Neuronal stem cell (in vitro differentiated cells): Measurements from ENCODE around the gene NFIX.

Source experiments
- DNase-seq: peaks from one replicate; pipeline ENCODE4 v3.0.0-alpha.2; 2013; ENCODE audit warnings: low spot score
- H2AFZ ChIP-seq: one replicate; pipeline ENCODE4 v1.6.1; 2013; ENCODE audit warnings: mild to moderate bottlenecking, low read length, inconsistent platforms
- H2AK5ac ChIP-seq: 2 replicates; pipeline ENCODE4 v1.6.1; 2013; ENCODE audit warnings: low read depth, mild to moderate bottlenecking, inconsistent platforms, low read length, moderate library complexity, mixed read lengths
- H2BK120ac ChIP-seq: 2 replicates; pipeline ENCODE4 v1.6.1; 2013; ENCODE audit warnings: low read depth, mild to moderate bottlenecking, inconsistent platforms, low read length, moderate library complexity, mixed read lengths
- H2BK12ac ChIP-seq: one replicate; pipeline ENCODE4 v1.6.1; 2013; ENCODE audit warnings: low read length, inconsistent platforms
- H2BK15ac ChIP-seq: 2 replicates; pipeline ENCODE4 v1.6.1; 2013; ENCODE audit warnings: mild to moderate bottlenecking, low read length, inconsistent platforms, mixed read lengths
- H2BK5ac ChIP-seq: one replicate; pipeline ENCODE4 v1.6.1; 2013; ENCODE audit warnings: inconsistent platforms, mild to moderate bottlenecking, low read length, moderate library complexity
- H3K14ac ChIP-seq: one replicate; pipeline ENCODE4 v1.6.1; 2013; ENCODE audit warnings: low read length, inconsistent platforms
- H3K18ac ChIP-seq: 2 replicates; pipeline ENCODE4 v1.6.1; 2013; ENCODE audit warnings: low read length, inconsistent platforms
- H3K23ac ChIP-seq: 2 replicates; pipeline ENCODE4 v1.6.1; 2013; ENCODE audit warnings: low read depth, mild to moderate bottlenecking, mixed read lengths, low read length, inconsistent platforms; ENCODE audit not compliant: poor library complexity
- H3K27ac ChIP-seq: replicated peaks from 3 replicates; pipeline ENCODE4 v1.5.1; 2013; ENCODE audit warnings: low read length, inconsistent platforms
- H3K27me3 ChIP-seq, 3 experiments: 2 replicates each; pipeline ENCODE4 v1.6.1; 2013; ENCODE audit warnings: low read length in 3 of 3, mild to moderate bottlenecking in 2 of 3, inconsistent platforms in 1 of 3, low read depth in 1 of 3, mixed read lengths in 1 of 3, moderate library complexity in 1 of 3; ENCODE audit not compliant: control insufficient read depth in 3 of 3, insufficient read depth in 3 of 3
- H3K36me3 ChIP-seq, 2 donors: replicated peaks in 1 of 2; 2 replicates each; pipeline ENCODE4 v1.6.1; 2013; ENCODE audit warnings: low read length in 2 of 2; ENCODE audit not compliant: control insufficient read depth in 2 of 2, insufficient read depth in 2 of 2
- H3K4ac ChIP-seq: 2 replicates; pipeline ENCODE4 v1.6.1; 2013; ENCODE audit warnings: inconsistent platforms, mild to moderate bottlenecking, low read length, moderate library complexity
- H3K4me1 ChIP-seq, 2 donors: 1 replicate in 1 of 2; 2 replicates in 1 of 2; pipeline ENCODE4 v1.6.1; 2013; ENCODE audit warnings: low read length in 2 of 2, low read depth in 1 of 2; ENCODE audit not compliant: control insufficient read depth in 2 of 2, insufficient read depth in 1 of 2
- H3K4me2 ChIP-seq: one replicate; pipeline ENCODE4 v1.6.1; 2013; ENCODE audit warnings: mild to moderate bottlenecking, low read length, inconsistent platforms; ENCODE audit not compliant: insufficient read depth, poor library complexity, severe bottlenecking
- H3K4me3 ChIP-seq, 2 donors: 2 replicates each; pipeline ENCODE4 v1.5.1; 2013; ENCODE audit warnings: low read length in 2 of 2, mild to moderate bottlenecking in 2 of 2, inconsistent platforms in 1 of 2, moderate library complexity in 1 of 2
- H3K79me1 ChIP-seq: one replicate; pipeline ENCODE4 v1.6.1; 2013; ENCODE audit warnings: low read depth, mild to moderate bottlenecking, inconsistent platforms, low read length, moderate library complexity
- H3K9ac ChIP-seq: one replicate; pipeline ENCODE4 v1.6.1; 2013; ENCODE audit warnings: mild to moderate bottlenecking, low read depth, low read length, inconsistent platforms; ENCODE audit not compliant: poor library complexity
- H3K9me3 ChIP-seq, 2 donors: replicated peaks in 1 of 2; 2 replicates each; pipeline versions ENCODE3 to v1.6.1; 2013; ENCODE audit warnings: low read length in 2 of 2, mild to moderate bottlenecking in 2 of 2, inconsistent platforms in 1 of 2, low read depth in 1 of 2, mixed read lengths in 1 of 2, moderate library complexity in 1 of 2; ENCODE audit not compliant: control insufficient read depth in 2 of 2, insufficient read depth in 1 of 2
- H4K8ac ChIP-seq: one replicate; pipeline ENCODE4 v1.6.1; 2013; ENCODE audit warnings: low read depth, mild to moderate bottlenecking, inconsistent platforms, low read length, moderate library complexity
- H4K91ac ChIP-seq: one replicate; pipeline ENCODE4 v1.6.1; 2013; ENCODE audit warnings: low read length, low read depth, mild to moderate bottlenecking, inconsistent platforms; ENCODE audit not compliant: poor library complexity
- WGBS, 2 donors: extraction: QIAGEN DNeasy Blood & Tissue Kit; methylation state at CpG; one replicate each; pipeline ENCODE4 v1.1.7; 2013; ENCODE audit warnings: missing lambda C conversion rate in 2 of 2, mixed read lengths in 1 of 2; ENCODE audit not compliant: insufficient read length in 2 of 2, insufficient replicate concordance in 1 of 2; ENCODE audit errors: extremely low coverage in 2 of 2; 5-methylcytosine and 5-hydroxymethylcytosine counted together

Gene NFIX

GRCh38 chr19:13076320-13076719, 81.0 kb downstream of the NFIX start:
- Histone ChIP-seq H3K79me1 (no peaks in the 10 kb centered on the region), H3K4me3 (no peak overlapping the region), H2BK12ac (peak overlapping the region; percentile 60), H3K27ac (no peak overlapping the region), H3K23ac (peak overlapping the region; percentile 4), H2AK5ac (peak overlapping the region; percentile 23), H3K18ac (peak overlapping the region; percentile 84), H2BK120ac (peak overlapping the region; percentile 10), H2BK5ac (no peak overlapping the region), H2BK15ac (peak overlapping the region; percentile 69), H3K4ac (peak overlapping the region; percentile 94), H3K36me3 (no peaks in the 10 kb centered on the region), H2AFZ (no peak overlapping the region), H3K27me3 (peaks cover 0 to 93% (median 2%) of the 10 kb centered on the region in 3 experiments), H3K4me1 (peaks cover 0 to 12% of the 10 kb centered on the region in 2 donors), H3K14ac (peak overlapping the region; percentile 98), H3K9me3 (no peaks in the 10 kb centered on the region), H4K8ac (no peak overlapping the region), H3K9ac (no peak overlapping the region), H3K4me2 (no peak overlapping the region), H4K91ac (peak overlapping the region; percentile 90)
- no CpG with 5 or more reads among the region's 8 CpGs for WGBS, 2 donors
- DNase-seq: no peak

- Histone ChIP-seq H2AK5ac (peak overlapping the region; percentile 23), H2BK120ac (peak overlapping the region; percentile 10), H2BK15ac (peak overlapping the region; percentile 69), H3K23ac (no peak overlapping the region), H4K91ac (peak overlapping the region; percentile 90), H3K27ac (no peak overlapping the region), H3K79me1 (no peaks in the 10 kb centered on the region), H3K4me3 (no peak overlapping the region), H3K4ac (no peak overlapping the region), H3K14ac (no peak overlapping the region), H3K4me1 (peaks cover 0 to 12% of the 10 kb centered on the region in 2 donors), H3K4me2 (no peak overlapping the region), H2BK12ac (no peak overlapping the region), H3K36me3 (no peaks in the 10 kb centered on the region), H4K8ac (no peak overlapping the region), H3K27me3 (peaks cover 0 to 93% (median 2%) of the 10 kb centered on the region in 3 experiments), H3K9ac (peak overlapping the region; percentile 18), H3K9me3 (no peaks in the 10 kb centered on the region), H3K18ac (peak overlapping the region; percentile 84), H2AFZ (no peak overlapping the region), H2BK5ac (no peak overlapping the region)
- no CpG with 5 or more reads among the region's 6 CpGs for WGBS, 2 donors
- DNase-seq: no peak
Observed at GRCh38 chr19:13076787-13077186, 81.5 kb downstream of the NFIX start.

GRCh38 chr19:13077240-13077639, 82.0 kb downstream of the NFIX start:
- H2BK15ac ChIP-seq: peak overlapping the region; percentile 69
- H3K27ac ChIP-seq: no peak overlapping the region
- no peak overlapping the region for H3K4me3 ChIP-seq
- H3K18ac ChIP-seq: peak overlapping the region; percentile 29
- H2BK12ac ChIP-seq: no peak overlapping the region
- no peaks in the 10 kb centered on the region for H3K36me3 ChIP-seq
- no peak overlapping the region for H4K91ac ChIP-seq
- WGBS, 2 donors: no CpG with 5 or more reads among the region's 11 CpGs
- no peak overlapping the region for H3K23ac ChIP-seq
- no peak overlapping the region for H2AFZ ChIP-seq
- H2BK5ac ChIP-seq: no peak overlapping the region
- H3K9ac ChIP-seq: peak overlapping the region; percentile 18
- H3K9me3 ChIP-seq: no peaks in the 10 kb centered on the region
- DNase-seq: no peak
- H4K8ac ChIP-seq: no peak overlapping the region
- peaks cover 0 to 93% (median 2%) of the 10 kb centered on the region in 3 experiments for H3K27me3 ChIP-seq
- H3K79me1 ChIP-seq: no peaks in the 10 kb centered on the region
- no peak overlapping the region for H3K4me2 ChIP-seq
- H3K4me1 ChIP-seq: peaks cover 0 to 12% of the 10 kb centered on the region in 2 donors
- H3K4ac ChIP-seq: no peak overlapping the region
- H3K14ac ChIP-seq: no peak overlapping the region
- H2AK5ac ChIP-seq: peak overlapping the region; percentile 23
- H2BK120ac ChIP-seq: no peak overlapping the region

GRCh38 chr19:13078381-13078780, 83.1 kb downstream of the NFIX start:
- H3K4me1 ChIP-seq: peaks cover 7 to 17% of the 10 kb centered on the region in 2 donors
- no peaks in the 10 kb centered on the region for H3K9me3 ChIP-seq
- H3K18ac ChIP-seq: peak overlapping the region; percentile 72
- H4K8ac ChIP-seq: no peak overlapping the region
- WGBS, 2 donors: no CpG with 5 or more reads among the region's 10 CpGs
- no peak overlapping the region for H2AFZ ChIP-seq
- no peak overlapping the region for H3K4me3 ChIP-seq
- H3K9ac ChIP-seq: peak overlapping the region; percentile 52
- peak overlapping the region; percentile 26 for H2BK12ac ChIP-seq
- no peak overlapping the region for H3K27ac ChIP-seq
- no peak overlapping the region for H4K91ac ChIP-seq
- no peak overlapping the region for H3K4me2 ChIP-seq
- no peaks in the 10 kb centered on the region for H3K79me1 ChIP-seq
- no peak overlapping the region for H2BK5ac ChIP-seq
- no peak overlapping the region for H3K4ac ChIP-seq
- peak overlapping the region; percentile 97 for H2BK120ac ChIP-seq
- H3K36me3 ChIP-seq: no peaks in the 10 kb centered on the region
- no peak overlapping the region for H3K23ac ChIP-seq
- H2BK15ac ChIP-seq: peak overlapping the region; percentile 76
- H3K27me3 ChIP-seq: peaks cover 0 to 91% (median 2%) of the 10 kb centered on the region in 3 experiments
- H2AK5ac ChIP-seq: peak overlapping the region; percentile 82
- DNase-seq: no peak
- peak overlapping the region; percentile 78 for H3K14ac ChIP-seq
